CD4-positive, alpha-beta T cell treated with Interferon gamma for 1 hour (primary cell): Measurements from ENCODE around the gene COMP.
"Not testable (repeated sequence)": the region's sequence is repeated elsewhere in the genome, so short reads cannot be mapped to it uniquely, and the experiment has no call there.

Experiments
- DNase-seq: peaks from one replicate; pipeline ENCODE4 v3.0.0-alpha.2; 2020

The COMP gene

GRCh38 chr19:18790566-18791314 is at the start of gene COMP:
COMP (minus strand) TSS chr19:18791305; CDS start chr19:18791269, 36 bp downstream.
- no peak for DNase-seq

- DNase-seq, result no peak
Measured at GRCh38 chr19:18840288-18841267, 49.5 kb upstream of the COMP start.

GRCh38 chr19:18839465-18840287 is 48.6 kb upstream of the COMP start:
- no peak for DNase-seq

DNA sequence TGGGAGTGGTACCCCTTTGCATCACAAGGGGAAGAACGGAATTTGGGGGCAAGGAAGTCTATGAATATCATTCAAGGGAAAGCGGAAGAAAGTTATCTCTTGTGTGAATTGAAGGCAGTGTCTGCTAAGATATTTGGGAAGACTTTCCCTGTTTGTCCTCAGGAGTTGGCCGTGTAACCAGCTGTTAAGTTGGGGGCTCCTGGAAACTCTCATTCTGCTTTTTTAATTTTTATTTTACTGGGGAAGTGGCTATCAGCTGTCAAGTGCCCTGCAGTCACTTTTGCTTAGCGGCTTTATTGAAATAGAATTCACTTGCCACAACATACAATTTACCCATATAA is 43.5 kb upstream of the COMP start:
- no peak for DNase-seq

DNA sequence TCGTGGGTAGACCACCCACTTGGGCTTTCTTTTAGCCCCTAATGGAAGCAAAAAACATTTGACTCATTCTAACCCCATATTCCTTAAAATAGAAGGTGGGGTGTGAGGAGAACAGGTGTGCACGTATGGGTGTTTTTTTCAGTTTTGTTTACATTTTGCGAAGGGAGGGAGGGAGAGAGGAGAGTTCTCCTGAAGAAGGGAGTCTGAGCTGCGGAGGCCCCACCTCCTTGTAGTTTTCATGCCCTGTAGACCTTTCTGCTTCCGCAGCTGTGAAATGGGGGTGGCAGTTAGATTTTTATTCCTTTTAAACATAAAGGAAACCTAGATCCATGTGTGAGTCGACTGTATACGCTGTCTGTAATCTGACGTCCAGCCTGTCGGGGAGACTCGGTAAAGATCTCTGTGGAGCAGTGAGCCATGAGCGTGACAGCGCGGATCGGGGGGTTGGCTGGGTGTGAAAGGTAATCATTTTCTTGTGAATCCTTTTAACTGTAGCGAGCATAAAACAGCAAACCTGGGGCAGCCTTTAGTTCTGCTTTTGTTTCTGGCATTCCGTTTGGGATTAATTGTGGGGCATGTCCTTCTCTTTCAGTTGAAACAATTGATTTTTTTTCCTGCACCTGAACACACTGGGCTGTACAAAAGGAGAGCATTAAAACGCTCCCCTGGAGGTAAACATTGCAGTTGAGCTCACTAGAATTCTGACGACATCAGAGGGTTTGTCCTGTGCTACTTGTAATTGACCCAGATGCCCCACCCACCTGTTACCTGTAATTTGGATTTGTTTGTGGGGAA is 42.9 kb upstream of the COMP start:
- no peak for DNase-seq

DNA sequence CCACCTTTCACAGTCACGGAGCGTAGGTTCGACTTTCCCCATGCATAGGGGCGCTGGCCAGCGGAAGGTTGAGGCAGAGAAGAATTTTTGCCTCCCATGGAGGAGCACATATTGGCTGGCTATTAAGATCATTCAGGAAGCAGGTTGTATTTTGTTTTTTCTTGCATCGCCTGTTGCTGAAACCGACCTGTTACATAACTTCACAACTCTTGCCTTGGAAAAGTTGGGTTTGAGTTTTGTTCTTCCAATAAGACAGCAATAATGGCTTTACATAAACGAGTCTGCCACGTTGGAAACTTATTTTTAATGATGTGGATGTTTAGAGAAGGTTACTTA is 42.0 kb upstream of the COMP start:
- DNase-seq, result no peak

GRCh38 chr19:18832306-18833140 is 41.4 kb upstream of the COMP start:
- DNase-seq, result no peak

DNA sequence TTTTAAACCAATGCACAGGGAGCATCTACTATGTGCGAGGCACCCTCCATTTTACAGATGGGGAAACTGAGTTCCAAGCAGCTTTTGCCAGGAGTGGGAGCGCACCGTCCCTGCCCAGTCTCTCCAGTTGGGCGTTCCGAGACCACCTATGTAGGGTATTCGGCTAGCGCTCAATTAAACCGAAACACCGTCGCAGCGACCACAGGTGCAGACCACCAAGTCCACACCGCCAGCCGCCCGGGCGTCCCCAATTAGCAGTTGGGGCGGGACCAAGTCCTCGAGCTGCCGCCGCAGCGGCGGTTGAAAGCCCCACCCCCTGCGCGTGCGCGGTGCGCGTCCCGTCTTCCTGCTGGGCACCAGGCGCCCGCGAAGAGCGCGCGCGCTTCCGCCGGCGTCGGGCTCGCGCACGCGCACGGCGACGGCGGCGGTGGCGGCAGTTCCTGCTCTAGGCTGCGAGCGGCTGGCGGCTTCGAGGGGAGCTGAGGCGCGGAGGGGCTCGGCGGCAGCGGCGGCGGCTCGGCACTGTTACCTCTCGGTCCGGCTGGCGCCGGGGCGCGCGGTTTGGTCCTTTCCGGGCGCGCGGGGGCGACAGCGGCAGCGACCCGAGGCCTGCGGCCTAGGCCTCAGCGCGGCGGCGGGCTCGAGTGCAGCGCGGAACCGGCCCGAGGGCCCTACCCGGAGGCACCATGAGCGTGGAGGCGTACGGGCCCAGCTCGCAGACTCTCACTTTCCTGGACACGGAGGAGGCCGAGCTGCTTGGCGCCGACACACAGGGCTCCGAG is 40.6 kb upstream of the COMP start, which contains the start of gene UPF1:
Gene UPF1 (plus strand): TSS at position 436 of the 782 bp plus-strand sequence. CDS start 251 bp downstream, at position 687.
- DNase-seq, result peak; percentile 96

DNA sequence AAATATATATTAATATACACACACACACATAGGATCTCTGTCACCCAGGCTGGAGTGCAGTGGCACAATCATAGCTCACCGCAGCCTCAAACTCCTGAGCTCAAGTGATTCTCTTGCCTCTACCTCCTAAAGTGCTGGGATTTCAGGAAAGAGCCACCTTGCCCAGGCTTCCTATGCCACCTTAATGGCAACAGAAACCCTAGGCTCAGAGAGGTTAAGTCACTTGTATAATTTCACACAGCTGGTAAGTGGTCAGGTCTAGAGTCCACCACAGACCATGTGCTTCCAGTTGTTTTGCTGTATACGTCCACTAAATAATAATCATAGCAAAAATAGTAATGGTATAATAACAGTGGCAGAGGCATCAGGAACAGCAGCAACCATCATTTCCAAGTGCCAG is 39.4 kb upstream of the COMP start:
- no peak for DNase-seq

GRCh38 chr19:18828786-18829185 is 37.7 kb upstream of the COMP start:
- DNase-seq, result no peak

GRCh38 chr19:18817574-18817973 is 26.5 kb upstream of the COMP start:
- DNase-seq, result no peak

DNA sequence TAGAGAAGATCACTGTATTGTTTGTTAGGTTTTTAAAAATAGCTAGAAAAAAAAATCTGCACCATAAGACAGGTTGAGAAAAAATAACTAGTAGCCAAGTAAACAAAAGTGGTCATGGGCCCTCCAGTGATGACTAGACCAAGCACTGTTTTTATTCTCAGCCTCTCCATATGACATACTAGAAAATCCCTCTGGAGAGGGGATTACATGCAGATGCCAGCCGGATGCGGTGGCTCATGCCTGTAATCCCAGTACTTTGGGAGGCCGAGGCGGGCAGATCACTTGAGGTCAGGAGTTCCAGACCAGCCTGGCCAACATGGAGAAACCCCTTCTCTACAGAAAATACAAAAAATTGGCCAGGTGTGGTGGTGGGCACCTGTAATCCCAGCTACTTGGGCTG is 25.5 kb upstream of the COMP start:
- not testable (repeated sequence) for DNase-seq

DNA sequence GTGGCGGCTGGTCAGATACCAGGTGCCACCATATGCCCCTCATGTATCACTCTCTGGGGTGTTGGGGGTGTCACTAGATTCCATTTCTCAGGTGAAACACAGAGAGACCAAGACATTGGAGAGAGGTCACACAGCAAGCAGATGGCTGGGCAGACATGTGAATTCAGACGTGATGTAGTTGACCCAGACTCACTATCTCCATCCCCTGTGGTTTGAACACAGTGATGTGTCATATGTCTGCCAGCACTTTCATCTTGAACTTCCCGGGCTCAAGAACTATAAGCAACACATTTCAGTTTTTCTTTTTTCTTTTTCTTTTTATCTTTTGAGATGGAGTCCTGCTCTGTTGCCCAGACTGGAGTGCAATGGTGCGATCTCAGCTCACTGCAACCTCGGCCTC is 24.6 kb upstream of the COMP start:
- no peak for DNase-seq

GRCh38 chr19:18814063-18814462 is 23.0 kb upstream of the COMP start:
- no peak for DNase-seq

DNA sequence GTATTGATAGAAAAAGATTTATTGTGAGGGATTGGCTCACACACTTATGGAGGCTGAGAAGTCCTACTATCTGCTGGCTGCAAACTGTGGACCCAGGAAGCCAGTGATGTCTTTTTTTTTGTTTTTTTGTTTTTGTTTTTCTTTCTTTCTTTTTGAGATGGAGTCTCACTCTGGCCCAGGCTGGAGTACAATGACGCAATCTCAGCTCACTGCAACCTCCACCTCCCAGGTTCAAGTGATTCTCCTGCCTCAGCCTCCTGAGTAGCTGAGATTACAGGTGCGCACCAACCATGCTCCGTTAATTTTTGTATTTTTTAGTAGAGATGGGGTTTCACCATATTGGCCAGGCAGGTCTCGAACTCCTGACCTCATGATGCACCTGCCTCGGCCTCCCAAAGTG is 20.5 kb upstream of the COMP start:
- not testable (repeated sequence) for DNase-seq

GRCh38 chr19:18809149-18809868 is 18.2 kb upstream of the COMP start:
- no peak for DNase-seq

DNA sequence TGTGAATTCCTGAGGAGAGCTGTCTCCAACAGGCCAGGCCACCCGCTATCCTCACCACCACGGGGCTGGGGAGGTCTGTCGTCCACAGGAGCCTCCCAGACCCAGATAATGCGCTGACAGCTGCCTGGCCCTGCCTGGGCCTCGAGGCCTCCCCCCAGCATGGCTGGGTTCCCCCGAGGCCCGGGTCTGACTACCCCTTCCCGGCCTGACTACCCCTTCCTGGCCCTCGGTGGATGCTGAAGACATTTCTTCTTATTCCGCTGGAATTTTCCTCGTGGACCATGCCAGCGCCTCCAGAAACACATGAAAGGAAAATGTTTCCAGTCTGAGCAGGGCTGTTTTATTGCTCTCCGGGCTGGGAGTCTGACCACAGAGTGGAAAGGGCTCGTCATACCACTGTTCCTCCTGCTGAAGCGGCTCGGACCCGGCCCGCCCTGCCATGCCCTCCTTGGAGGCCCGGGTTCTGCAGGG is 16.8 kb upstream of the COMP start:
- no peak for DNase-seq

GRCh38 chr19:18804643-18805042 is 13.5 kb upstream of the COMP start:
- DNase-seq, result no peak

DNA sequence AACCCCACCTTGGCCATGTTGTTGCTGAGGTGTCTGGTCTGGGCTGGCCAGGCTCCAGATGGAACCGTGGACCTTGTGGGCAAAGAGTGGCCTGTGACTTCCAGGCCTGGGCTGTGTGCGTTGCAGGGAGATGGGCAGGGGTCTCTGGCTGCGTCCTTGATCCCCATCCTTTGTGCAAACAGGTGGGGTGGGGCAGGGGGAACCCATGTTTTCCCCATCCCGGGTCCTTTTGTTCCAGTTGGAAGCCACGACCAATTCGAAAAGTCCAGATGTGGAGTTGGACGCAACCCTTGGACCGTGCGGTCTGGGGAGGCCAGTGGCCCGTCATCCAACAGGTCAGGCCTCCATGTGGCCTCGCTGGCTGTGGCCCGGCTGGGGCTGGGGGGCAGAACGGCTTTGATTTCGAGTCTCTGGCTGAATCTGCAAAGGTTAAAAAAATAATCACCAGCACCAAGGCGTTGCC is 13.1 kb upstream of the COMP start:
- no peak for DNase-seq
